Caco-2 (cell line): ENCODE data around the gene TMEM131. TPM values are rescaled to one million over a fixed set of nuclear protein-coding genes. Genes with fewer than 3 reads are reported as not detected.

ENCODE experiments used
- BruUV-seq: library from RNA; stranded (reverse); fragments of 400-500 nt; replicated peaks from 2 replicates; lab custom pipeline; 2021; lab: Mats Ljungman, UMichigan
- CTCF ChIA-PET: fragments of 300-600 bp; sonication (Branson Sonifier 250); formaldehyde crosslinking; loops from one replicate; lab custom pipeline; 2022; ENCODE audit warnings: antibody characterized with exemption; lab: Charles Lee
- POLR2A ChIA-PET: fragments of 300-600 bp; sonication (Branson Sonifier 250); formaldehyde crosslinking; loops from one replicate; lab custom pipeline; 2022; ENCODE audit warnings: antibody characterized with exemption; lab: Charles Lee
- DNase-seq, 2 experiments: peaks; one replicate each; pipeline versions ENCODE4 v3.0.0 to v3.0.0-alpha.2; 2020 to 2022
- H3K27me3 ChIP-seq: replicated peaks from 2 replicates; pipeline ENCODE4 v1.6.0; 2011; ENCODE audit warnings: low read length; ENCODE audit not compliant: control insufficient read depth, insufficient read depth
- H3K36me3 ChIP-seq: 2 replicates; pipeline ENCODE4 v1.5.1; 2011; ENCODE audit warnings: low read length; ENCODE audit not compliant: control insufficient read depth, insufficient read depth
- H3K4me1 ChIP-seq: fragments of 250-450 bp; sonication (Bioruptor Pico); 2 replicates; pipeline ENCODE4 v1.5.1; 2020; ENCODE audit warnings: mild to moderate bottlenecking
- H3K4me3 ChIP-seq: 2 replicates; pipeline ENCODE4 v1.5.1; 2011; ENCODE audit warnings: low read depth, mild to moderate bottlenecking, control low read depth, low read length
- H3K9me3 ChIP-seq: fragments of 250-450 bp; sonication (Bioruptor Pico); 2 replicates; pipeline ENCODE4 v1.5.1; 2020; ENCODE audit warnings: mild to moderate bottlenecking, moderate library complexity
- H3K27ac Mint-ChIP-seq: one replicate; pipeline ENCODE4 v1.8.0; 2022; ENCODE audit warnings: mixed read lengths; ENCODE audit not compliant: unreplicated experiment
- H3K27me3 Mint-ChIP-seq: one replicate; pipeline ENCODE4 v1.8.0; 2022; ENCODE audit warnings: mixed read lengths; ENCODE audit not compliant: insufficient read depth, unreplicated experiment
- H3K36me3 Mint-ChIP-seq: one replicate; pipeline ENCODE4 v1.8.0; 2022; ENCODE audit warnings: mild to moderate bottlenecking, mixed read lengths; ENCODE audit not compliant: insufficient read depth, unreplicated experiment
- H3K4me1 Mint-ChIP-seq: one replicate; pipeline ENCODE4 v1.8.0; 2022; ENCODE audit warnings: low read depth, mixed read lengths; ENCODE audit not compliant: unreplicated experiment
- H3K4me3 Mint-ChIP-seq: one replicate; pipeline ENCODE4 v1.8.0; 2022; ENCODE audit warnings: mild to moderate bottlenecking, moderate library complexity, mixed read lengths; ENCODE audit not compliant: unreplicated experiment
- H3K9me3 Mint-ChIP-seq: one replicate; pipeline ENCODE4 v1.8.0; 2022; ENCODE audit warnings: mixed read lengths; ENCODE audit not compliant: unreplicated experiment
- CTCF ChIP-seq, 2 experiments: fragments of 200-600 bp in 1 of 2; IDR thresholded peaks; 1 replicate in 1 of 2; 2 replicates in 1 of 2; pipeline versions ENCODE4 v1.5.1 to v1.8.0; 2011 to 2022; ENCODE audit warnings: antibody characterized with exemption in 1 of 2, control low read depth in 1 of 2, inconsistent platforms in 1 of 2, low read depth in 1 of 2, low read length in 1 of 2, mild to moderate bottlenecking in 1 of 2, moderate library complexity in 1 of 2; ENCODE audit not compliant: insufficient read depth in 1 of 2, severe bottlenecking in 1 of 2, unreplicated experiment in 1 of 2
- intact Hi-C: fragments of 100-400 bp; cut with micrococcal nuclease; formaldehyde crosslinking; loops from one replicate; pipeline ENCODE4 v1.10.0; 2022; ENCODE audit not compliant: unreplicated experiment
- total RNA-seq: library from RNA; stranded (reverse); gene quantifications from 2 replicates; pipeline ENCODE4 v1.2.3, GENCODE V29; 2022

TMEM131 gene
- total RNA-seq, 1 experiment from 2014 or later = 36.3 TPM

GRCh38 chr2:97798416-97798815 is 197.3 kb downstream of the TMEM131 start:
- Histone ChIP-seq H3K4me1 (peaks cover 12% of the 10 kb centered on the region; the same call in 1 of the 2 replicates), H3K36me3 (no peaks in the 10 kb centered on the region), H3K27me3 (no peaks in the 10 kb centered on the region), H3K9me3 (no peaks in the 10 kb centered on the region), H3K4me3 (no peak overlapping the region)
- POLR2A ChIA-PET = no interaction called here
- DNase-seq = no peak
- intact Hi-C loops = no loop called here
- H3K27ac Mint-ChIP-seq = no peak overlapping the region
- H3K9me3 Mint-ChIP-seq = no peaks in the 10 kb centered on the region
- peaks cover 18% of the 10 kb centered on the region for H3K36me3 Mint-ChIP-seq
- CTCF ChIA-PET = no interaction called here
- H3K4me1 Mint-ChIP-seq = no peaks in the 10 kb centered on the region
- BruUV-seq = no TSS peak
- no peak for TF ChIP-seq CTCF (IDR thresholded peaks at IDR 0.05; ENCODE audit: insufficient read depth in 1 of 2, low read depth in 1 of 2, low read length in 1 of 2, severe bottlenecking in 1 of 2, unreplicated experiment in 1 of 2)
- H3K27me3 Mint-ChIP-seq = no peaks in the 10 kb centered on the region
- H3K4me3 Mint-ChIP-seq = no peak overlapping the region

- Histone ChIP-seq H3K4me1 (peaks cover 12% of the 10 kb centered on the region; the same call in 1 of the 2 replicates), H3K36me3 (no peaks in the 10 kb centered on the region), H3K4me3 (no peak overlapping the region), H3K27me3 (no peaks in the 10 kb centered on the region), H3K9me3 (no peaks in the 10 kb centered on the region)
- Mint-ChIP-seq H3K9me3 (no peaks in the 10 kb centered on the region), H3K27ac (no peak overlapping the region), H3K4me1 (no peaks in the 10 kb centered on the region), H3K4me3 (no peak overlapping the region), H3K27me3 (no peaks in the 10 kb centered on the region), H3K36me3 (peaks cover 25% of the 10 kb centered on the region)
- ChIA-PET POLR2A (no interaction called here), CTCF (no interaction called here)
- intact Hi-C loops = no loop called here
- no peak for TF ChIP-seq CTCF (IDR thresholded peaks at IDR 0.05; ENCODE audit: insufficient read depth in 1 of 2, low read depth in 1 of 2, low read length in 1 of 2, severe bottlenecking in 1 of 2, unreplicated experiment in 1 of 2)
- BruUV-seq = no TSS peak
- no peak for DNase-seq
These were observed 198.4 kb downstream of the TMEM131 start for GRCh38 chr2:97797355-97797754.

- no peak overlapping the region for H3K4me3 ChIP-seq
- H3K4me1 Mint-ChIP-seq = no peaks in the 10 kb centered on the region
- ChIA-PET POLR2A (no interaction called here), CTCF (no interaction called here)
- no peaks in the 10 kb centered on the region for H3K36me3 ChIP-seq
- peaks cover 12% of the 10 kb centered on the region; the same call in 1 of the 2 replicates for H3K4me1 ChIP-seq
- H3K27me3 Mint-ChIP-seq = no peaks in the 10 kb centered on the region
- intact Hi-C loops = no loop called here
- H3K36me3 Mint-ChIP-seq = peaks cover 21% of the 10 kb centered on the region
- no peaks in the 10 kb centered on the region for H3K9me3 Mint-ChIP-seq
- H3K27ac Mint-ChIP-seq = no peak overlapping the region
- H3K27me3 ChIP-seq = no peaks in the 10 kb centered on the region
- no peak for TF ChIP-seq CTCF (IDR thresholded peaks at IDR 0.05; ENCODE audit: insufficient read depth in 1 of 2, low read depth in 1 of 2, low read length in 1 of 2, severe bottlenecking in 1 of 2, unreplicated experiment in 1 of 2)
- H3K4me3 Mint-ChIP-seq = no peak overlapping the region
- no peak for DNase-seq
- no peaks in the 10 kb centered on the region for H3K9me3 ChIP-seq
- no TSS peak for BruUV-seq
These were observed 199.2 kb downstream of the TMEM131 start for GRCh38 chr2:97796465-97797126.
